Lung microvascular endothelial cell (primary cell): Measurements from ENCODE around the gene WDR5. TPM values are rescaled to one million over a fixed set of nuclear protein-coding genes. Genes with fewer than 3 reads are reported as not detected.
A peak's percentile ranks its signal among the peaks of the same experiment; 100 is the strongest.

ENCODE experiments used
- DNase-seq, 2 donors: peaks; one replicate each; pipeline versions ENCODE4 v3.0.0 to v3.0.0-alpha.2; 2010; ENCODE audit warnings: low read depth in 2 of 2
- total RNA-seq: library from RNA; depleted of rRNA; stranded (reverse); fragments of >200 nt; gene quantifications from 2 replicates; pipeline ENCODE4 v1.2.1, GENCODE V29; 2014

WDR5 gene
- total RNA-seq, 1 donor from 2014 or later = 14.7 TPM

DNA sequence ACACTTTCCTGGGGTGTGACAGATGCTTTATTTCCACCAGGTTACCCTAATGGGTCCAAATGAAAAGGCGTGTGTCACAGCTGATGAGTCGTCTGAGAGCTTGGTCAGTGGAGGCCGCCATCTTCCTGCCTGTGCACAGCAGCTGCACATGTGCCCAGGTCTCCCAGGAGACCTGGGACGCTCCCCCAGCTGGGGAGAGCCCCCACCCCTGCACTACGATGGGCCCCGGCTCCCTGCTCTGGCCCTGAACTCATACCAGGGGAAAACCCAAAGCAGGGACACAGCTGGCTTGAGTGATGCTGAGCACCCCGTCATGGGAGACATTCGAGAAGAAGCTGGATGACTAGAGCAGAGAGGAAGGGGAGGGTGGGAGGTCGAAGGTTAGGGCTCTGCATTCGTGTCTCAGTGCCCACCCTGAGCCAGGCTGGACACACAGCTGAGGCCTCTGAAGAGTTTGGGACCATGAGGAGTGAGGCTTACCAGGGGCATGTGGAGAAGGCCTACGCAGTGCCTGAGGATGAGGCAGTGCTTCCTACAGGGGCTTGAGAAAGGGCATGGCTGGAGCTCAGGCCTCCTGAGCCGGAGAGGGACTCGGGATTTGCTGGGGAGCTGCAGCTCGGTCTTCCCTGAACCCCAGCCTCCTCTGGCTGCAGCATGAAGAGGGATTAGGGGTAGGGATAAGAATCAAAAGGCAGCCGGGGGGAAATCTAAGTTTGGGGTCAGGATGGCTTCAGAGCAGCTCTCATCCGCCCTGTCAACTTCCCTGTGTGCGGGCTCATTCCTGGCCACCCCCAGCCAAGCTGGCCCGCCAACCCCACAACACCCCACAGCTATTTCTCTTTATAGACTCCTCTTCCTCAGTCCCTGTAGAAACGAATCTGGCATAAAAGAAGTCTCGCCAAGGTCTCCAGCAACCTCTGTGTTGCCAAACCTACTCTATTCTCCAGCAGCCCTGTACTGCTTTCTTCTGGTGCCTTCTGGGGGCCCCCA is 70.7 kb downstream of the WDR5 start:
- no peak for DNase-seq

DNA sequence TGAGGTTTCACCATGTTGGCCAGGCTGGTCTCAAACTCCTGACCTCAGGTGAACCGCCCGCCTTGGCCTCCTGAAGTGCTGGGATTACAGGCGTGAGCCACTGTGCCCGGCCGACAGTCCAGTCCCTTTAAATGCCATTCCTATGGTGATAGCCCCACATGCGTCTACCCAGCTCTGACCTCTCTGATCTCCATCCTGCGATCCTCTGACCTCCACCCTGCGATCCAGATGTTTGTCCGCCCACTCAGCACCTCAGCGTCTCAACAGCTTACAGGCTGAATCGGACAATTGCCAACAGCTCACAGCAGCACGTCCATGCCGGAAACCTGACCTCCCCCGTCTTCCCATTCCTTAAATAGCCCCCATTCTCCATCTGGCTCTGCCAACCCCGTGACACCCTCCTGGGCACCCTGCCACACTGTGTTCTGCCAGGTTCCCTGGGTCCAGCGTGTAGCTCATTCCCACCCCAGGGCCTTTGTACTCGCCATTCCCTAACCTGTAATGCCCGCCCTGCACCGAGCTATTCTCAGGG is 72.5 kb downstream of the WDR5 start:
- peak; percentile 13 to 22 for DNase-seq

DNA sequence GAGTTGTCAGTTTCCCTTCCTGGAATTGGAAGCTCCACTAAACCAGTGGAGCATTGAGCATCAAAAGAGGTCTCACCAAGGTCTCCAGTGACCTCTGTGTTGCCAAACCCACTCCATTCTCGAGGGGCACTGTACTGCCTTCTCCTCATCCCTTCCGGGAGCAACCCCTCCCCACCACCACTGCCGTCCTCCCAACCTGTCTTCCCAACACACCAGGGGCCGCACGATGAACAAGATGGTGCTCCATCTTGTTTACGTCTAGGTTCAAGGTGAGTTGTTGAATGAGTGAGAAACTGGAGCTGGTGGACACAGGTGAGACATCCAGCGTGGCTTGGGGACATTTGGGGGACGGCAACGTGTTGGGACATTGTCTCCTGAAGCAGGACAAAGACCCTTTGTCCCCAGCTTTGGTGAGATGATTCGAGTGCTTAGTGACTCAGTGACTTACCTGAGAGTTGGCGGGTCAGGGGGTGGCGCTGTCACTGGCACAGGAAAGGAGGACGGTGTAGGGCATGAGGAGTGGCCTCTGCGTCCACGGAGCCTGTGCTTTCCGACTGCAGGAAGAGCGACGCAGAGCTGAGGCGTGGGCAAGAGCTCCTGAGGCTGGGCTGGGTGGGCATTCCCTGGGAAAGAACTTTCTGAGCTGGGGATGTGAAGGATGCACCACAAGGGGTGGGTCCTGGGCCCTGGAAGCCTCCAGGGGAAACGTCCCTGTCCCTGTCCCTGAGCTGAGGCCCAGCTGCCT is 73.3 kb downstream of the WDR5 start:
- no peak for DNase-seq

Other genes starting within 250 kb of the WDR5 start
- gene VAV2, start 143.8 kb upstream of the WDR5 start, total RNA-seq = 10.0 and 17.7 TPM in 2 replicates
- gene BRD3OS, start 110.6 kb upstream of the WDR5 start, total RNA-seq = 4.8 TPM in 2 replicates
- gene BRD3, start 68.1 kb upstream of the WDR5 start, total RNA-seq = 7.1 and 7.6 TPM in 2 replicates
- gene RNU6ATAC, start 28.5 kb downstream of the WDR5 start, total RNA-seq = not detected in 2 replicates
- 10.9 and 14.9 TPM in 2 replicates for gene RXRA, start 190.4 kb downstream of the WDR5 start, total RNA-seq